ENCODE measurements around the gene APOD. TPM values are rescaled to one million over a fixed set of nuclear protein-coding genes. Genes with fewer than 3 reads are reported as not detected.
A peak's percentile ranks its signal among the peaks of the same experiment; 100 is the strongest.

APOD gene
- total RNA-seq, 6 donors from 2014 or later, result 29.7 to 120 (median 67.4) TPM

DNA sequence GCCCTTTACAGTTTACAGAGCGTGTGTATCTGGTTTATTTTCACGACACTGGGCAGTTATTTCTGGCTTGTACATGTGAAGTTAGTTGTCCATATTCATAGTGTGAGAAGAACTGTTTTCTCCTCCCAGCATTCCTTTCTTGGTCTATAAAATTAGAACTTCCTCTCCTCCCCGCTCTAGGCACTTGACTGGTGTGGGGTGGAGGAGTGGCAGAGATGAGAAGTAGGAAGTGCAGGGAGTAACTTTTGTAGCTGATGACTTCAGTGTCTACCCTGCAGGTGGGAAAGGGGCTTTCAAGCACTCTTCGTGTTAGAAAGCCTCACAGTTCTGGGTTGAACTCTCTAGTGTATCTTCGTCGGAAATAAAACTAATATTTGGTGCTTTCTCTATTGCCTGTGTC lies 13.4 kb downstream of the APOD start:
- 78 to 89% methylated on average over 6 of the region's 6 CpGs for WGBS, 2 donors
- TF ChIP-seq POLR2A (IDR thresholded peaks at IDR 0.05) (no peak), POLR2AphosphoS5 (IDR thresholded peaks at IDR 0.05) (no peak), EP300 (IDR thresholded peaks at IDR 0.05) (no peak)
- TF ChIP-seq, protein P1, sequence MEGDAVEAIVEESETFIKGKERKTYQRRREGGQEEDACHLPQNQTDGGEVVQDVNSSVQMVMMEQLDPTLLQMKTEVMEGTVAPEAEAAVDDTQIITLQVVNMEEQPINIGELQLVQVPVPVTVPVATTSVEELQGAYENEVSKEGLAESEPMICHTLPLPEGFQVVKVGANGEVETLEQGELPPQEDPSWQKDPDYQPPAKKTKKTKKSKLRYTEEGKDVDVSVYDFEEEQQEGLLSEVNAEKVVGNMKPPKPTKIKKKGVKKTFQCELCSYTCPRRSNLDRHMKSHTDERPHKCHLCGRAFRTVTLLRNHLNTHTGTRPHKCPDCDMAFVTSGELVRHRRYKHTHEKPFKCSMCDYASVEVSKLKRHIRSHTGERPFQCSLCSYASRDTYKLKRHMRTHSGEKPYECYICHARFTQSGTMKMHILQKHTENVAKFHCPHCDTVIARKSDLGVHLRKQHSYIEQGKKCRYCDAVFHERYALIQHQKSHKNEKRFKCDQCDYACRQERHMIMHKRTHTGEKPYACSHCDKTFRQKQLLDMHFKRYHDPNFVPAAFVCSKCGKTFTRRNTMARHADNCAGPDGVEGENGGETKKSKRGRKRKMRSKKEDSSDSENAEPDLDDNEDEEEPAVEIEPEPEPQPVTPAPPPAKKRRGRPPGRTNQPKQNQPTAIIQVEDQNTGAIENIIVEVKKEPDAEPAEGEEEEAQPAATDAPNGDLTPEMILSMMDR (IDR thresholded peaks at IDR 0.05), result no peak
- ATAC-seq (ENCODE audit: low FRiP score in 2 of 2) (no peak), DNase-seq (no peak)
- H3K27me3 ChIP-seq, result no peaks in the 10 kb centered on the region
- no peak overlapping the region for H3K4me3 ChIP-seq
- no peaks in the 10 kb centered on the region for H3K36me3 ChIP-seq
- H3K4me1 ChIP-seq, result no peaks in the 10 kb centered on the region
- H3K27ac ChIP-seq, result no peak overlapping the region
- no peaks in the 10 kb centered on the region for H3K9me3 ChIP-seq

DNA sequence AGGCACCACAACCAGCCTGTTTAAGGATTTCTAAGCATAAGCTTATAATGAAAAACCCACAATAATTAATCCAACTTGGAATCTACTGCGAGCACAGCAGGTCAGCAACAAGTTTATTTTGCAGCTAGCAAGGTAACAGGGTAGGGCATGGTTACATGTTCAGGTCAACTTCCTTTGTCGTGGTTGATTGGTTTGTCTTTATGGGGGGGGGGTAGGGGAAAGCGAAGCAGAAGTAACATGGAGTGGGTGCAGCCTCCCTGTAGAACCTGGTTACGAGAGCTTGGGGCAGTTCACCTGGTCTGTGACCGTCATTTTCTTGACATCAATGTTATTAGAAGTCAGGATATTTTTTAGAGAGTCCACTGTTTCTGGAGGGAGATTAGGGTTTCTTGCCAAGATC lies 15.1 kb downstream of the APOD start:
- no peak for DNase-seq
- H3K9me3 ChIP-seq, result no peaks in the 10 kb centered on the region
- 84 to 86% methylated on average over 5 of the region's 5 CpGs for WGBS, 2 donors

GRCh38 chr3:195566797-195567196 lies 16.9 kb downstream of the APOD start:
- H3K4me1 ChIP-seq, result no peaks in the 10 kb centered on the region
- H3K27ac ChIP-seq, result no peak overlapping the region
- TF ChIP-seq POLR2AphosphoS5 (IDR thresholded peaks at IDR 0.05) (no peak), EP300 (IDR thresholded peaks at IDR 0.05) (no peak), POLR2A (IDR thresholded peaks at IDR 0.05) (no peak)
- TF ChIP-seq, protein P1 (IDR thresholded peaks at IDR 0.05), result no peak
- no peak overlapping the region for H3K4me3 ChIP-seq
- H3K27me3 ChIP-seq, result no peaks in the 10 kb centered on the region
- no peaks in the 10 kb centered on the region for H3K36me3 ChIP-seq
- DNase-seq (peak in 1 of 2 donors; percentile 26), ATAC-seq (ENCODE audit: low FRiP score in 2 of 2) (no peak)
- WGBS, 2 donors, result 69 to 75% methylated on average over 6 of the region's 6 CpGs
- H3K9me3 ChIP-seq, result no peaks in the 10 kb centered on the region

More for the DNA sequence above, 15.1 kb downstream of the APOD start:
- Histone ChIP-seq H3K36me3 (no peaks in the 10 kb centered on the region), H3K4me1 (no peaks in the 10 kb centered on the region), H3K27ac (no peak overlapping the region), H3K27me3 (no peaks in the 10 kb centered on the region), H3K4me3 (no peak overlapping the region)
- TF ChIP-seq, protein P1 (IDR thresholded peaks at IDR 0.05), result no peak
- TF ChIP-seq POLR2A (IDR thresholded peaks at IDR 0.05), result no peak
- TF ChIP-seq EP300 (IDR thresholded peaks at IDR 0.05), result no peak
- TF ChIP-seq POLR2AphosphoS5 (IDR thresholded peaks at IDR 0.05), result no peak
- no peak for ATAC-seq (ENCODE audit: low FRiP score in 2 of 2)

GRCh38 chr3:195565716-195566115 lies 18.0 kb downstream of the APOD start:
- TF ChIP-seq, protein P1 (IDR thresholded peaks at IDR 0.05), result no peak
- TF ChIP-seq POLR2AphosphoS5 (IDR thresholded peaks at IDR 0.05) (no peak), EP300 (IDR thresholded peaks at IDR 0.05) (no peak), POLR2A (IDR thresholded peaks at IDR 0.05) (no peak)
- 58 to 62% methylated on average over 7 of the region's 7 CpGs for WGBS, 2 donors
- H3K27ac ChIP-seq, result no peak overlapping the region

DNA sequence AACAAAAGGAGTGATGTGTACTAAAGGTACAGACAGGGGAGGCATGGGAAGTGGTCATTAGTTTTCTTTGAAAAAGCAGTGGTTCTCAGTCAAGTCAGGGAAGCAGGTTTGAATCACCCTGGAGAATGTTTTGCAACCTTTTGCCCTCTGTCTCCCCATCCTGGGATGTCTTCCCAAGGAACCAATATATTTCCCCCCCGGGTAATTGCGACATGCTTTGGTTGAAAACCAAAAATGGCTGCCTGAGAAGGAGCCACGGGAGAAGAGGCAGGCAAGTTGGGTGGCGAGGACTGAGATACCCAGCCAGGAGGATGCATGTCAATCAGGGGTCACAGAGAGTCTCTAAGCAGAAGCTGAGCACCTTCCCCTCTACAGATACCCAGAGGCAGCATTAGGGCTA lies 20.4 kb downstream of the APOD start:
- Histone ChIP-seq H3K4me3 (no peak overlapping the region), H3K27ac (no peak overlapping the region), H3K4me1 (no peaks in the 10 kb centered on the region), H3K36me3 (no peaks in the 10 kb centered on the region), H3K27me3 (no peaks in the 10 kb centered on the region), H3K9me3 (no peaks in the 10 kb centered on the region)
- WGBS, 2 donors, result 83 to 85% methylated on average over 4 of the region's 4 CpGs
- DNase-seq (no peak), ATAC-seq (ENCODE audit: low FRiP score in 2 of 2) (no peak)
- TF ChIP-seq, protein P1 (IDR thresholded peaks at IDR 0.05), result no peak
- no peak for TF ChIP-seq POLR2A (IDR thresholded peaks at IDR 0.05)
- no peak for TF ChIP-seq EP300 (IDR thresholded peaks at IDR 0.05)
- no peak for TF ChIP-seq POLR2AphosphoS5 (IDR thresholded peaks at IDR 0.05)

More at GRCh38 chr3:195565716-195566115, 18.0 kb downstream of the APOD start:
- DNase-seq, result no peak
- H3K36me3 ChIP-seq, result no peaks in the 10 kb centered on the region
- no peak for ATAC-seq (ENCODE audit: low FRiP score in 2 of 2)
- no peak overlapping the region for H3K4me3 ChIP-seq
- H3K4me1 ChIP-seq, result no peaks in the 10 kb centered on the region
- no peaks in the 10 kb centered on the region for H3K9me3 ChIP-seq
- H3K27me3 ChIP-seq, result no peaks in the 10 kb centered on the region
